NCI-H526 treated with DMSO at 0.1 percent for 48 hours (cell line): ENCODE results near the gene SUGP2.

Experiments used
- DNase-seq: peaks from one replicate; lab custom pipeline; 2025; lab: John Stamatoyannopoulos, UW

Gene SUGP2

DNA sequence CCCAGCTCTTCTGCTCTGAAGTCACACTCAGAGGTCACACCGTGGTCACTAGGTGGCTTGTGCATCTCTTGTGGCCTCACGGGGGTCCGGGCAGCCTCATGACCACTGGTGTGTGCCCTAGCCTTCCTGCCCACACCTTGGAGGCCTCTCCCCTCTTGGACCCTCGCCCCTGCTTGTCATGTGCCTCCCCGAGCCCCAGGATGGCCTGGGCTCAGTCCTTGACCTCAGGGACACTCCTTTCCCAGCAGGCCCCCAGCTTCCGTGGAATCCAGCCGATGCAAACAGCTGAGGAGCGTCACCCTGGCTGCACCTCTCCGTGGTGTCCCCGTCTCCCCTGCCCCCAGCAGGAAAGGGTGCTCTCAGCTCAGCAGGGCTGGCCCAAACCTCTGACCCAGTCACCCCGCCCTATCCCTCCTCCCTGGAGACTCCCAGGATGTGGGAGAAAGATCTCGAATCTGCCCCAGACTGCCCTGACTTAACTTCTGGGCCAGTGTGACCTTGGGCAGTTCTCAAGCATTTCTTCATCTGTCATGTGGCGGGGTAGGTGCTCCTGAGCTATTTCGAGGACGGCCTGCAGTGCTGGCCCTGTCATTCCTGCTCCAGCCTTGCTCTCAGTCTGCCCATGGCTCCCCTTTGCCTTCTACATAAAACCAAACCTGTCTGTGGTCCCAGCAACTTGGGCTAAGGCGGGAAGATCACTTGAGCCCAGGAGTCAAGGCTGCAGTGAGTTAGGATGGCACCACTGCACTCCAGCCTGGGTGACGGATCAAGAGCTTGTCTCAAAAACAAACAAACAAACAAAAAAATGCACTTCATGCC, 25.9 kb upstream of the SUGP2 start:
- no peak for DNase-seq

DNA sequence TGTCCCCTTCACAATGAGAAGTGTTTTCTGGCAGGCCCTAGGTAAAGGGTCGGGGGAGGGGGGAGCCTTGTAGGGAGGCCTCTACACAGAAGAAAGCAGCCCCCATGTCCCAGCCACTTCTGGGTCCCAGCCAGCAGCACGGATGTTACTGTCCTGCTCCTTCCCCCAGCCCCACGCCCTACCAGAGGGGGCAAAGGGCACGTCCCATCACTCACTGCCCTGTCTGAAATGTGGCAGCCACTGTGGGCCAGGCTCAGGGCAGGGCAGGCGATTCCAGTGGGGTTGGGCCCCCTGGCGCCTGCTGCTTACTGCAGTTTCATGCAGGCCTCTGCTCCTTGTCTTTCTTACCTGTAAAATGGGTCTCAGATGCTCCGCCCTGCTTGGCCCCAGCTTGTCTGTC, 24.4 kb upstream of the SUGP2 start:
- DNase-seq = no peak

DNA sequence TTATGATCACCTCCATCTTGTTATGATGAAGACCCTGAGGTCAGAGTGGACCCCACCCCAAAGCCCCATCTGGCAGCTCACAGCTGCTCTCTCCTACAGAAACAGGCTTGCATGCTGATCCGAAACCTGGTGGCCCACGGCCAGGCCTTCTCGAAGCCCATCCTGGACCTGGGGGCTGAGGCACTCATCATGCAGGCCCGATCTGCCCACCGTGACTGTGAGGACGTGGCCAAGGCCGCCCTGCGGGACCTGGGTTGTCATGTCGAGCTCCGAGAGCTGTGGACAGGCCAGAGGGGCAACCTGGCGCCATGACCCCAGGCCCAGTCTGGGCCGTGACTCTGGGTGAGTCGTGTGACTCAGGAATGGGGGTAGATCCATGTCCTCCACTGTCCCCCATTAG, 24.0 kb upstream of the SUGP2 start:
- DNase-seq = no peak

DNA sequence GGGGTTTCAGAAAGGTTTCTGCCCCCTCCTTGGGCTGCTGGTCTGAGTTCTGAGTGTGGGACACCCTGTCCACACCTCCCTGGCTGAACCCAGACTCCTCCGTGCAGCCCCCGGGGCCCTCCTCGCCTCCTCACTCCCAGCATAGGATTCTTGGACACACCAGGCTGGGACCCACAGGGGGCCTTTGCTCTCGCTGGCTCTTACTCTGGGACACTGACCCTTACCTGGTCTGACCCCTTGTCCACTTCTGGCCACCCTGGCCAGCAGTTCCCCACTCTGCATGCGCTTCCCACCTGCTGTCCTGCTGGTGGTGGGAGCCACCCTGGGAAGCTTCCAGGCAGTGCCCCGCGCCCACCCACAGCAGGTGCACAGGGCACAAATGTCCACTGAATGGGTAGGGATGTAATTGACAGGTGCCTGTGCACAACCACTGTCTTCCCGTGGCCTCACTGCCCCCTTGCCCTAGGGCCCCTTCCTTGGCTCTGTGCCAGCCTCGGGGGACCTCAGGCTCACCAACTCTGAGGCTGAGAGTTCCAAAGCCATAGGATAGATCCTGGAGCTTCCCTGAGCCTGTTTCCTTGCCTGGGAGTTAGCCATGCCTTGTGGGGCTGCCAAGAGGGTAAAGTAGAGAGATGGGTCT, 23.4 kb upstream of the SUGP2 start:
- DNase-seq = no peak

DNA sequence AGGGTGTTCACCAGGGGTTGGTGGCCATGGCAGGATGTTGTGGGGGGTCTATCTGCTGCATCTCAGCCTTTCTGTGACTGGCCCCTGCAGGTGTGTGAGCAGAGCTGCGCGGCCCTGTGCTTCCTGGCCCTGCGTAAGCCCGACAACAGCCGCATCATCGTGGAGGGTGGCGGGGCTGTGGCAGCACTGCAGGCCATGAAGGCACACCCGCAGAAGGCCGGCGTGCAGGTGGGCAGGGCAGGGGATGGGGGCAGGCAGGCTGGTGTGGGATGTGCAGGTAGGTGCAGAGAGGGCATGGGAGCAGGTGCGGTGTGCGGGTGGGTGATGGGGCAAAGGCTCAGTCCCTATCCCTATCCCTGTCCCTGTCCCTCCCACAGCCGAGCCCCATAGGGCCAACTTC, 22.4 kb upstream of the SUGP2 start:
- DNase-seq = no peak

DNA sequence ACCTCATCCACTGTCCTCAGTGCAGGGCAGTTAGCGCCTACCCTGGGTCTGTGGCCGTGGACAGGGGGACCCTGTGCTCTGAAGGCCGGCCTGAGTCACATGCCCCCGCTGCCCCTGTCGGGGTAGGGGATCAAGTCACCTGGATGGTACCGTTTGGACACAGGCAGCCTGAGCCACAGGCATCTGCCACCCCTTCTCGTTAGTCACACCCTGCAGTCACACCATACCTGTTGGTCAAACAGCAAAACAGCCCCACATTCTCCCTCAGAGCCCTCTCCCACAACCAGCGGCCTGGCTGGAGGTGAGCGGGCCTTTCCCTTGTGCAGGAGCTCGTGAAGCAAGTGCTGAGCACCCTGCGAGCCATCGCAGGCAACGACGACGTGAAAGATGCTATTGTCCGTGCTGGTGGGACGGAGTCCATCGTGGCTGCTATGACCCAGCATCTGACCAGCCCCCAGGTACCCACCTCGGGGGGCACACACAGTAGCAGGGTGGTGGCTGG, 21.7 kb upstream of the SUGP2 start:
- DNase-seq = no peak

DNA sequence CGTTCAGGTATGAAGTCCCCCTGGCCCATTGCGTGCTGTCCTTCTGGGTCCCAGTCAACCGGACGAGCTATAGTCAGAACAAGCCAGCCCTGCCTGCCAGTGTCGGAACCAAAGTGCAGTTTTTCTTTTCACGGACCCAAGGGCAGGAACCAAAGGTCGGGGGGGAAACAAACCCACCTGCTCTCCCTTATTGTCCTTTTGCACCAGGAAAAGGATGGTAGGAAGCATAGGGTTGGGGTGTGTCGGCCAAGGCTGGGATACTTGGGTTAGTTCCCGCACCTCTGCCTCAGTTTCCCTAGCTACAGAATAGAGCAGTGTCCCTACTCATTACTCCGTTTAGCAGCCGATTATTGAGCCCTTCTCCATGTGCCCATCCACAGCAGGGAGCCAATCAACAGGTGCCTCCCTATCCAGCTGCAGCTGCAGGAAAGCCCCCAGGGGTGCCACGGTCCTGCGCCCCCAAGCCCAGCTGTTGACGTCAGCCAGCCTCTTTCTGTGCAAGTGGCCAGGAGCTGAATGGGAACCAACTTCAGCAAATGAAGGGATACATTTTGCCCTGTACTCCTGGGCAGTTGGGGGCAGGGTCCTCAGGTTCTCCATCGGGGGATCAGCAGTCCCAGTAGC, 21.1 kb upstream of the SUGP2 start:
- no peak for DNase-seq

DNA sequence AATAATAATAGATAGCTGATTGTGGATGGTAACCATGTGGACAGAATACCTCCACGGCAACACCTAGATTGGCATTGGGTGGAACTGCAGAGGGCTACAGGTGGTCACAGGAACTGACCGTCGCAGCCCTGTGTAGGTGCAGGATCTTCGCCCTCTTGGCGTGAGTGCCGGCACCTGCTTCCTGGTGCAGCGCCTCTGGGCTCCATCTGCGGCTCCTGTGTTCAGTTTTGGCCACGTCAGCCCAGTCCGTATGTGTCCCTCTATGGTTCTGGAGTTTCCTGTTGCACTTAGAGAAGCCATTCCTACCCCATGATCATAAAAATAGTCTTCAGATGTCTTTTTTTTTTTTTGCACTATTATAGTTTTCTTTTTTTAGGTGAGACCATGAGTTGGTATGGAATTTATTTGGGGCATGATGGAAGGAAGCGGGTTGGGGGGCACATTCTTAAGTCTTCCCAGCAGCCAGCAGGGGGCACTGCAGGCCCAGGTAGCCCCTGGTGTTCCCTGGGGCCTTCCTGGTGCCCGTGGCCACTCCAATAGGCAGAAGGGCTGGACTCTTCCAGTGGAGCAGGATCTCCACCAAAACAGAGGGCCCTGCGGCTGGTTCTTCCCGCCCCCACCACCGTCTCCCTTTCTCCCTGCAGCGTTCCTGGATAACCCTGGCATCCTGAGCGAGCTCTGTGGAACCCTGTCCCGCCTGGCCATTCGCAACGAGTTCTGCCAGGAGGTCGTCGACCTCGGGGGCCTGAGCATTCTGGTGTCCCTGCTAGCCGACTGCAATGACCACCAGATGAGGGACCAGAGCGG, 20.4 kb upstream of the SUGP2 start:
- DNase-seq = no peak

DNA sequence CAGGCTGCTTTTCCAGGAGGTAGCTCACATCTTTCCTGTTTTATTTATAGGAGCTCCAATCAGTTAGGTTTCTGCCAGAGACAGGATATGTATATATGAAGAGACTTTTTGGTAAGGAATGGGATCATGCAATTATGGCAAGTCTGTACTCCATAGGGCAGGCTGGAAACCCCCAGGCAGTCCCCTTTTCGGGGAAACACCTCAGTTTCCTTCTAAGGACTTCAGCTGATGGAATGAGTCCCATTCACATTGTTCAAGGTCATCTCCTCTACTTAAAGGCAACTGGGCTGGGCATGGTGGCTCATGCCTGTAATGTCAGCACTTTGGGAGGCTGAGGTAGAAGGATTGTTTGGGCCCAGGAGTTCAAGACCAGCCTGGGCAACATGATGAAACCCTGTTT, 19.6 kb upstream of the SUGP2 start:
- no peak for DNase-seq

DNA sequence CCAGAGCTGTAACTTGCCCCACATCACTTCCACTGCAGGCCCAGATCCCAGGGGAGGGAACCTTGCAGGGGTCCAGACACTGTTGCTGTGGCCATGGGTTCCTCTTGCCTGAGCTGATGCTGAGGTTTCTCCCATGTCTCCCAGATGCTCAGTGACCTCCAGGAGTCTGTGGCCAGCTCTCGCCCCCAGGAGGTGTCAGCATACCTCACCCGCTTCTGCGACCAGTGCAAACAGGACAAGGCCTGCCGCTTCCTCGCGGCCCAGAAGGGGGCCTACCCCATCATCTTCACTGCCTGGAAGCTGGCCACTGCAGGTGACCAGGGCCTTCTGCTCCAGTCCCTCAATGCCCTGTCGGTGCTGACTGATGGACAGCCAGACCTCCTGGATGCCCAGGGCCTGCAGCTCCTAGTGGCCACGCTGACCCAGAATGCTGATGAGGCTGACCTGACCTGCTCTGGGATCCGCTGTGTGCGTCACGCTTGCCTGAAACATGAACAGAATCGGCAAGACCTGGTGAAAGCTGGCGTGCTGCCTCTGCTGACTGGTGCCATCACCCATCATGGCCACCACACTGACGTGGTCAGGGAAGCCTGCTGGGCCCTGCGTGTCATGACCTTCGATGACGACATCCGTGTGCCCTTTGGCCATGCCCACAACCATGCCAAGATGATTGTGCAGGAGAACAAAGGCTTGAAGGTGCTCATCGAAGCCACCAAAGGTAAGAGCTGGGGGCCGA, 18.3 kb upstream of the SUGP2 start:
- no peak for DNase-seq

DNA sequence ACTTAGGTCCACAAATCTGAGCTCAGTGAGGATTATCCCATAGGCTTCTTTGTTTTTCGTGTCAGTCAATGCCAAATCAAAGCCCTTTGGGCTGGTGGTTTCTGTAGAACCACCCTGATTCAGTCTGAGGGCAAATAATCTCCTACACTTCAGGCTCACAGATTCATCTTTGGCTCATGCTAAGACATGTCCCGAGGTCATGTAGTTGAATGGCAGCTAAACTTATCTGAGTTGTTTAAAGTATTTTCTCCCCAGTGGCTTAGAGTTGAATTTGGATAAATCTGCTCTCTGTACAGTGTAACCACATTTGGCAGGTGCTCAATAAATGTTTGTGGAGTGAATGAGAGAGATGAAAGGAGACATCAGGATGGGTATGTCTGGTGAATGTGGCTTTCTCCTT, 17.4 kb upstream of the SUGP2 start:
- no peak for DNase-seq

DNA sequence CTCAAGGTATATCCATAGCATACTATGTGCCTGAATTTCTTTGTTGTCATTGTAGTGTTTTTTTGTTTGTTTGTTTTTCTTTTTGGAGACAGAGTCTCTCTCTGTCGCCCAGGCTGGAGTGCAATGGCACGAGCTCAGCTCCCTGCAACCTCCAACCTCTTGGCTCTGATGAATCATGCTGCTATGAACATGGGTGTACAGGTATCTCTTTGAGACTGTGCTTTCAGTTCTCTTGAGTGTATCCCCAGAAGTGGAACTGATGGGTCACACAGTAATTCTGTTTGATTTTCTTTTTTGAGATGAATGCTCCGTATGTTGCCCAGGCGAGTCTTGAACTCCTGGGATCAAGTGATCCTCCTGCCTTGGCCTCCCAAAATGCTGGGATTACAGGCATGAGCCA, 16.8 kb upstream of the SUGP2 start:
- no peak for DNase-seq

DNA sequence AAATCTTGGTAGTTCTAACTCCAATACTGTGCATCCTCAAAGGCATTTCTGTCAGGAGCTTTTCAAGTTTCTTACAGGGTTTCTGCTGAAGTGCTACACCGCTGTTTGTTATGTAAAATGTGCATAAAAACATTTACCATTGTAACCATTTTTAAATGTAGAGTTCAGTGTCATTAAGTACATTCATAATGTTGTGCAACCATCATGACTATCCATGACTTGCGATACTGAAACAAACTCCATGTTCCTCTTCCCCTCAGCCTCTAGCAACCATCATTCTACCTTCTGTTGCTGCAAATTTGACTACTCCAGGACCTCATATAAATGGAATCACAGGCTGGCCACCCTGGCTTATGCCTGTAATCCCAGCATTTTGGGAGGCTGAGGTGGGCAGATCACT, 16.1 kb upstream of the SUGP2 start:
- DNase-seq = no peak

DNA sequence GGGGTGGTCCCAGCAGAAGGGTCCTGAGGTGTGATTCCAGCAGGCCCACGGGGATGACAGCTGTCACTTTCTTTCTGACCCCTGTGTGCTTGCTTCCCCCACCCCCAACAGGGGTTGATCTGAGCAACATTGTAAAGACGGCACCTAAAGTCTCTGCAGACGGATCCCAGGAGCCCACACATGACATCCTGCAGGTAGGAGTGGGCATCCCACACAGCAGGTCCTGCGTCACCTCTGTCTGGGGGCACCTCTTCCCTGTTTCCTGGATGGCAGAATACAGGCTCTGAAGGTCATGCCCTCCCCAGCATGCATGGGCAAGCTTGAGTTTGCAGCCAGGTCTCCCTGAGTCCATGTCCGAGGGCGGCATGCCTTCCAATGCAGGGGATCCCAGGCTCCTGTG, 10.6 kb upstream of the SUGP2 start:
- DNase-seq = no peak

DNA sequence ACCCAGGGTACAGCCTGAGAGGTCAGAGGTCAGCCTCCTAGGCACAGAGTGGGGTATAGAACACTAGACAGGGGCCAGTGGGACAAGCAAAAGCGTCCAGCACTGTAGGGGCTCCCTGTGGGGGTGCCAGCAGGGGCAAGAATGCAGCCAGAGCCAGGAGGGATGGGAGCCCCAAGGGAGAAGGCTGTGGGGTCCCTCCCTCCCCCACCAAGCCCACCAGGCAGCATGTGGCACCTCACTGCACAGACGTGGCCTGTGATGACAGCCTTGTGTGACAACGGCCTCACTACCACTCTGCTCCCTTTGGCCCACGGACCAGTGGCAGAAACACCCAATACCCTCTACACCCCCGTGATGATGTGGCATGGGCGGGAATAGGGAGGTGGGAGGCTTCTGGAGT, 10.2 kb upstream of the SUGP2 start:
- no peak for DNase-seq

DNA sequence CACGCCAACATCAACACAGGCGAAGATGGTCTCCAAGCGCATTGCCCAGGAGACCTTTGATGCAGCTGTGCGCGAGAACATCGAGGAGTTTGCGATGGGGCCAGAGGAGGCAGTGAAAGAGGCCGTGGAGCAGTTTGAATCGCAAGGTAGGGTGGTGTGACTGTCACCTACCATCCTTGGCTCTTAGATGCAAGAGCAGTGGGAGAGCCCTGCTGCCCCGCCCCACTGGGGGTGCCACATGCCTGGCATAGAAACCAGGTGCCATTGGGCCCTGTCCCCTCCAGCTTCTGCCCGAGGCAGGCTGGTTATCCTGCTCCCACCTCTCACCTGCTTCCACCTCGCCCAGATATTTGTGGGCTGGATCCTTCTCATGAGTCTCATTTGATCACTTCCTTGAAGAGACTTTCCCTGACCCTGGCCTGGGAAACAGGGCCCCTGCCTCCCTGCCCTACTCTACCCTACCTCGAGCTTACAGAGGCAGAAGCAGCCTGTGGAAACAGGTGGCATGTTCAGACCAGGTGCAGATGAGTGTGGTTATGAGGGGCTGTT, 9.5 kb upstream of the SUGP2 start:
- no peak for DNase-seq

DNA sequence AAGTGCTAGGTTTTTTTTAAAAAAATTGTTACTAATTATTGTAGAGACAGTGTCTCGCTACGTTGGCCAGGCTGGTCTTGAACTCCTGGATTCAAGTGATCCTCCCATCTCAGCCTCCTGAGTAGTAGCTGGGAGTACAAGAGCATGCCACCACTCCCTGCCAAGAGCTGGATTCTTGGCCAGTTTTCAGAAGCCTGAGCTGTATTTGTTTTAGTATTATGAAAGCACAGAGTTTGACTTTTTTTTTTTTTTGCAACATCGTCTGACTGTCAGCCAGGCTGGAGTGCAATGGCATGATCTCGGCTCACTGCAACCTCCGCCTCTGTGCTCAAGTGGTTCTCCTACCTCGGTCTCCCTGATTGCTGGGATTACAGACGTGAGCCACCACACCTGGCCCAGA, 7.1 kb upstream of the SUGP2 start:
- no peak for DNase-seq

DNA sequence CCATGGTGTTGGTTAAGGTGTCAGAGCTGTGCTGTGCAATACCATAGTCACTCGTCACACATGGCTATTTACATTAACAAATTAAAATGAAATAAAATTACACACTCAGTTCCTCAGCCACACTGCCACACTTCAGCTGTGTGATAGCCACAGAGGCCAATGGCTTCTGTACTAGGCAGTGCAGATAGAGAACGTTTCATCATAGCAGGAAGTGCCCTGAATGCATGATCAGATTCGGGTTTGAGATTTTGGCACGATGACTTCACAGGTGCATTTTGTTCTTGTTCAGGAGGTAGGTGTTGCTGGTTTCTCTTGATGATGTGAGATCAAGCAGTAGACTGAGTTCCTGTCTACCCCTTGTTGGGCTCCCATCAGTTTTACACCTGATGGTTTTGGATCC, 6.6 kb upstream of the SUGP2 start:
- DNase-seq = no peak

DNA sequence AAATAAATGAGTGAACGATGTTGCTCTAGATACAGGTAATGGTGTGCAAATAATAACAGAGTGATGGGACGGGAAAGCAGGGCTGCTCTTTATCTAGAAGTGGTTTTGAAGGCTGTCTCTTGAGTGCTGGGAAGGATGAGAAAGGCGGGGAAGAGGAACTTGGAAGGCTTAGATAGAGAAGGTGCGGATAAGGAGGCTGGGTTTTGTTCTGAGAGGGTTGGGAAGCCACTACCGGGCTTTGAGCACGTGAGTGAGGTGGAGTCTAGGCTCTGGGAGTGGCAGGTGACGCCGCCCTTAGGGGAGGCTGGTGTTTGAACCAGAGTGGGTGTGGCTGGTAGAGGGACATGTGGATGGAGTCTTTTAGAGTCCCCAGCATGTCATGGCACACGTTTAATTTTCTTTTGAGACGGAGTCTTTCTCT, 897 bp upstream of the SUGP2 start:
- DNase-seq = peak; percentile 33

DNA sequence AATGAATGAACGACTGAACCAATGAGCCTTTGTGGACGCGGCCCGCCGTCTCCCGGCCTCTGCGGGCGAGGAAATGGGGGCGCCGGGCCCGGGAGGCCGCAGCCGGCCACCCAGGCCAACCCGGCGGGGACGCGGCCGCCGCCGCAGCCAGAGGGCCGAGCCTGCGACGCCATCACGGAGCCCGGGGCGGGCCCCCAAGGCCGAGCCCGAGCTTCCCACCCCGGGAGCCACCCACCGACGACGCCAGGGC, 216 bp downstream of the SUGP2 start:
- DNase-seq = no peak

DNA sequence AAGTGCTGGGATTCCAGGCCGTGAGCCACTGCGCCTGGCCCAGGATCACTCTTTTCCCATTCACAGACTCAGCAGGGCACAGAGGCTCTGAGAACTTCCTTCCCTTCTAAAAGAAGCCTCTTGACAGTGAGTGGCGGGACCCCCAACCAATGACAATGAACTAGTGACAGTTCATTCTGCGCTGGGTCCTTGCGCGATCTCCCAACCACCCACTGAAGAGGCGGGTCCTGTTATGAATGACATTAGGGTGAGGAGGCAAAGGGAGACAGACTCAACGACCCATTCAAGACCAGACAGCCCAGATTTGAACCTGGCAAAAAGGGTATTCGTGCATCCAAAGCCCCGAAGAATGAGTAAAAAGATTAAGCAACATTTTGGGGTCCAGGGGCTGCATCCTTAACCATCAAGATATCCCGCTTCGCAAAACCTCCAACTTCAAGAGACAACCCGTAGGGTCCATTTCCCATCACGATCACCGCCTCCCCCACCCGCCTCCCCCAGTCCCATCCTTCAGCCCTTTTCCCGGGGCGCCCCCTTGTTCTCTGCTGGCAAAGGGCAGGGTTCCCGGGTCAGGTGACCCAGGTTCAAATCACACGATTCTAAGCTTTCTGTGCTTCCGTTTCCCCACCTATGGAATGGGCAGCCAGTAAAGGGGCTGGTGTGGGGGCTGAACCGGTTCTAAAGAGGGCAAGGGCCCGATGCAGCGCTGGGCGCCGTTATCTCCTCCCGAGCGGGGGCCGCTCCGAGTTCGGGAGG, 719 bp downstream of the SUGP2 start:
- peak; percentile 67 for DNase-seq
